GM12878 (cell line): ENCODE data around the gene FAM120A. TPM values are rescaled to one million over a fixed set of nuclear protein-coding genes. Genes with fewer than 3 reads are reported as not detected.

Experiments used
- ATAC-seq: fragments of 200-7000 bp; cut with Tn5 transposase; 3 replicates; pipeline ENCODE4 v1.9.1; 2020; ENCODE audit warnings: mild to moderate bottlenecking, moderate library complexity
- BruUV-seq: library from RNA; stranded (reverse); fragments of 400-500 nt; replicated peaks from 2 replicates; lab custom pipeline; 2021; lab: Mats Ljungman, UMichigan
- CTCF ChIA-PET: fragments of 300-600 bp; sonication (Branson Sonifier 250); formaldehyde crosslinking; extraction: SDS; loops from one replicate; lab custom pipeline; 2021; ENCODE audit warnings: inconsistent platforms; lab: Yijun Ruan, JAX
- POLR2A ChIA-PET: fragments of 350-600 bp; formaldehyde crosslinking; extraction: SDS; loops from one replicate; lab custom pipeline; 2021; ENCODE audit warnings: inconsistent platforms; lab: Charles Lee
- RAD21 ChIA-PET: fragments of 300-600 bp; sonication (Branson Sonifier 250); formaldehyde crosslinking; loops from one replicate; lab custom pipeline; 2023; ENCODE audit warnings: antibody characterized with exemption; ENCODE audit not compliant: unreplicated experiment; lab: Charles Lee
- SMC1A ChIA-PET: fragments of 300-600 bp; sonication (Branson Sonifier 250); formaldehyde crosslinking; loops from one replicate; lab custom pipeline; 2023; ENCODE audit not compliant: unreplicated experiment, uncharacterized antibody; lab: Charles Lee
- DNase-seq: peaks from one replicate; pipeline ENCODE4 v3.0.0-alpha.2; 2011; ENCODE audit warnings: low read depth, low spot score
- FAIRE-seq: peaks from 3 replicates; lab custom pipeline; 2011; peaks lifted over from hg19 to GRCh38; lab: Jason Lieb, UNC
- H2AFZ ChIP-seq: 2 replicates; pipeline ENCODE4 v1.6.0; 2011; ENCODE audit warnings: low read depth, low read length, control low read depth; ENCODE audit not compliant: control insufficient read depth
- H3K27ac ChIP-seq: 2 replicates; pipeline ENCODE4 v1.5.1; 2011; ENCODE audit warnings: control low read depth; ENCODE audit not compliant: control insufficient read depth, insufficient read depth
- H3K27me3 ChIP-seq, 2 experiments: replicated peaks in 1 of 2; 2 replicates each; pipeline versions ENCODE4 v1.6.0 to v1.6.1; 2011; ENCODE audit warnings: low read length in 1 of 2; ENCODE audit not compliant: control insufficient read depth in 2 of 2, insufficient read depth in 2 of 2
- H3K36me3 ChIP-seq, 2 experiments: 2 replicates each; pipeline ENCODE4 v1.5.1; 2011; ENCODE audit warnings: low read length in 1 of 2; ENCODE audit not compliant: control insufficient read depth in 2 of 2, insufficient read depth in 2 of 2
- H3K4me1 ChIP-seq: 2 replicates; pipeline ENCODE4 v1.6.1; 2011; ENCODE audit warnings: mild to moderate bottlenecking, low read length, moderate library complexity, mixed read lengths; ENCODE audit not compliant: control insufficient read depth, insufficient read depth
- H3K4me2 ChIP-seq: 2 replicates; pipeline ENCODE4 v1.6.0; 2011; ENCODE audit warnings: control low read depth; ENCODE audit not compliant: control insufficient read depth, insufficient read depth
- H3K4me3 ChIP-seq: fragments of 200-600 bp; sonication (generic); 2 replicates; pipeline ENCODE4 v1.5.1; 2016
- H3K79me2 ChIP-seq: 2 replicates; pipeline ENCODE4 v1.6.0; 2011; ENCODE audit warnings: low read length; ENCODE audit not compliant: control insufficient read depth, insufficient read depth
- H3K9ac ChIP-seq: 2 replicates; pipeline ENCODE4 v1.8.0; 2011; ENCODE audit warnings: low read length, control low read depth, mixed read lengths; ENCODE audit not compliant: control insufficient read depth, insufficient read depth
- H3K9me3 ChIP-seq: replicated peaks from 3 replicates; pipeline ENCODE4 v1.5.1; 2011; ENCODE audit warnings: mild to moderate bottlenecking, low read length; ENCODE audit not compliant: control insufficient read depth, insufficient read depth
- H4K20me1 ChIP-seq: 2 replicates; pipeline ENCODE4 v1.6.0; 2011; ENCODE audit not compliant: control insufficient read depth, insufficient read depth
- ATF7 ChIP-seq: fragments of 450-650 bp; IDR thresholded peaks from 2 replicates; pipeline ENCODE4 v1.6.1; 2016; ENCODE audit warnings: low read depth, mild to moderate bottlenecking
- ETV6 ChIP-seq, 2 experiments: fragments of 450-650 bp in 1 of 2; IDR thresholded peaks in 1 of 2; conservative IDR thresholded peaks in 1 of 2; 2 replicates each; pipeline ENCODE4 v1.6.1; 2014; ENCODE audit warnings: antibody characterized with exemption in 1 of 2, borderline replicate concordance in 1 of 2, low read depth in 1 of 2, mild to moderate bottlenecking in 1 of 2, moderate library complexity in 1 of 2
- IKZF1 ChIP-seq: fragments of 450-650 bp; conservative IDR thresholded peaks from 2 replicates; pipeline ENCODE4 v1.6.1; 2017; ENCODE audit warnings: antibody characterized with exemption, mild to moderate bottlenecking
- KLF5 ChIP-seq: fragments of 450-650 bp; IDR thresholded peaks from 2 replicates; pipeline ENCODE4 v1.6.1; 2014; ENCODE audit warnings: mild to moderate bottlenecking; ENCODE audit not compliant: partially characterized antibody
- MEF2B ChIP-seq: fragments of 450-650 bp; IDR thresholded peaks from 2 replicates; pipeline ENCODE4 v1.6.1; 2018; ENCODE audit warnings: mild to moderate bottlenecking, moderate library complexity; ENCODE audit not compliant: partially characterized antibody, poor library complexity, severe bottlenecking
- MLLT1 ChIP-seq: fragments of 450-650 bp; IDR thresholded peaks from 2 replicates; pipeline ENCODE4 v1.6.1; 2016; ENCODE audit warnings: mild to moderate bottlenecking
- POLR2AphosphoS2 ChIP-seq: IDR thresholded peaks from 2 replicates; pipeline ENCODE4 v1.6.1; 2011; ENCODE audit warnings: low read depth, mild to moderate bottlenecking, low read length, improper control_type of control experiment, moderate library complexity
- RAD21 ChIP-seq: IDR thresholded peaks from 2 replicates; pipeline ENCODE4 v1.6.1; 2011; ENCODE audit warnings: mild to moderate bottlenecking, low read depth, low read length, moderate library complexity; ENCODE audit not compliant: insufficient read depth
- SMAD5 ChIP-seq: IDR thresholded peaks from 2 replicates; pipeline ENCODE4 v1.6.1; 2016; ENCODE audit warnings: antibody characterized with exemption, low read depth
- SREBF2 ChIP-seq: IDR thresholded peaks from 2 replicates; pipeline ENCODE4 v1.6.1; 2012; ENCODE audit warnings: mild to moderate bottlenecking, low read length
- TARDBP ChIP-seq: IDR thresholded peaks from 2 replicates; pipeline ENCODE4 v1.6.1; 2016; ENCODE audit warnings: borderline replicate concordance
- USF1 ChIP-seq: IDR thresholded peaks from 2 replicates; pipeline ENCODE4 v1.6.1; 2011; ENCODE audit warnings: borderline replicate concordance, low read depth, mild to moderate bottlenecking, moderate library complexity, mixed read lengths, low read length; ENCODE audit not compliant: insufficient read depth; ENCODE audit errors: extremely low read length
- WRNIP1 ChIP-seq: IDR thresholded peaks from 2 replicates; pipeline ENCODE4 v1.6.1; 2011; ENCODE audit warnings: low read depth, low read length, improper control_type of control experiment, borderline replicate concordance
- YY1 ChIP-seq: IDR thresholded peaks from 2 replicates; pipeline ENCODE4 v1.6.1; 2011; ENCODE audit warnings: low read depth, mild to moderate bottlenecking, low read length
- ZBTB11 ChIP-seq: fragments of 450-650 bp; formaldehyde crosslinking; IDR thresholded peaks from 2 replicates; pipeline ENCODE4 v1.5.0; 2022; ENCODE audit warnings: mild to moderate bottlenecking, missing genetic modification characterization
- ZBTB33 ChIP-seq: fragments of 450-650 bp; IDR thresholded peaks from 2 replicates; pipeline ENCODE4 v1.6.1; 2017; ENCODE audit warnings: mild to moderate bottlenecking
- ZNF622 ChIP-seq: fragments of 450-650 bp; IDR thresholded peaks from 2 replicates; pipeline ENCODE4 v1.6.1; 2017; ENCODE audit warnings: mild to moderate bottlenecking, inconsistent platforms
- WGBS: methylation state at CpG from one replicate; pipeline ENCODE4 v1.1.6; 2016; ENCODE audit warnings: low lambda C conversion rate; ENCODE audit not compliant: insufficient replicate concordance, insufficient coverage; ENCODE audit errors: missing lambda C conversion rate; 5-methylcytosine and 5-hydroxymethylcytosine counted together
- in situ Hi-C: fragments of 300-500 bp; cut with MboI; formaldehyde crosslinking; loops from 9 replicates; pipeline ENCODE4 v1.14.3; 2018; ENCODE audit warnings: mixed read lengths
- intact Hi-C: fragments of 100-400 bp; cut with micrococcal nuclease; formaldehyde crosslinking; loops from one replicate; pipeline ENCODE4 v1.14.2; 2022; ENCODE audit not compliant: unreplicated experiment
- polyA plus RNA-seq, 11 experiments: library from polyadenylated mRNA; depleted of rRNA in 4 of 11; unstranded in 6 of 11; stranded (reverse) in 5 of 11; fragments of >200 nt; fragmentation: Nextera tagmentation in 4 of 11; fragmentation: Illumina TruSeq in 1 of 11; extraction: Ambion mirVana in 4 of 11; extraction: Trizol in 1 of 11; gene quantifications; 1 replicate in 1 of 11; 2 replicates in 10 of 11; pipeline versions ENCODE4 v1.2.1 to v1.2.3, GENCODE V29; 2011 to 2016; ENCODE audit warnings: inconsistent platforms in 2 of 11, missing spikeins in 2 of 11, low read depth in 1 of 11
- total RNA-seq, 4 experiments: library from RNA; depleted of rRNA in 3 of 4; stranded (reverse); fragments of >200 nt in 3 of 4; fragmentation: Illumina TruSeq in 1 of 4; extraction: Trizol in 1 of 4; gene quantifications; 2 replicates each; pipeline versions ENCODE4 v1.2.1 to v1.2.3, GENCODE V29; 2013 to 2021

FAM120A gene
- total and polyA plus RNA-seq, 10 of the 15 experiments (the other 5 are each of a cell fraction or from before 2014, with no cell fraction given), result 13.1 to 89.6 (median 52.5) TPM

- BruUV-seq, result no TSS peak
- Histone ChIP-seq H3K27ac (no peak overlapping the region), H3K9ac (no peak overlapping the region), H3K4me3 (no peak overlapping the region), H3K36me3 (peaks cover 3 to 11% of the 10 kb centered on the region in 2 experiments; a peak in 3 of 4 replicates), H3K79me2 (peaks cover 62% of the 10 kb centered on the region), H2AFZ (no peak overlapping the region), H4K20me1 (no peaks in the 10 kb centered on the region), H3K4me2 (no peak overlapping the region), H3K4me1 (peaks cover 23% of the 10 kb centered on the region), H3K27me3 (no peaks in the 10 kb centered on the region), H3K9me3 (no peaks in the 10 kb centered on the region)
- 89% methylated on average over 6 of the region's 6 CpGs for WGBS
- DNase-seq (no peak), ATAC-seq (no peak), FAIRE-seq (no peak)
- ChIA-PET CTCF (interaction anchor here (0.6 kb wide), 1 partner anchor 248 kb away, joined by 3 read pairs; no protein-coding TSS in a partner anchor), RAD21 (interaction anchor here (0.7 to 1.1 kb wide), 2 partner anchors 18 kb away, joined by 3 read pairs; partner anchors contain the start of gene FAM120AOS), SMC1A (interaction anchor here (0.9 to 1.6 kb wide), 2 partner anchors 17 to 20 kb away, joined by 3 to 4 read pairs; no protein-coding TSS in a partner anchor), POLR2A (interaction anchor here (1.2 kb wide), 1 partner anchor 18 kb away, joined by 3 read pairs; the partner anchor contains the start of gene FAM120AOS)
- intact Hi-C loops, result no loop called here
- in situ Hi-C loops, result no loop called here
- TF ChIP-seq YY1 (no peak), MLLT1 (no peak), IKZF1 (no peak), WRNIP1 (no peak), KLF5 (no peak), SREBF2 (no peak), ZBTB33 (no peak), POLR2AphosphoS2 (no peak), ZNF622 (no peak), ATF7 (no peak), ETV6 (conservative IDR thresholded peaks at IDR 0.05 in 1 of 2, IDR thresholded peaks at IDR 0.05 in 1 of 2; ENCODE audit: borderline replicate concordance in 1 of 2, low read depth in 1 of 2) (no peak), RAD21 (no peak), TARDBP (no peak), MEF2B (no peak), USF1 (no peak), ZBTB11 (CRISPR knock-in tag) (no peak), SMAD5 (no peak)
Observed at GRCh38 chr9:93471124-93471523, 19.6 kb downstream of the FAM120A start.
